OCI-LY7 (cell line): ENCODE data around the gene PLEKHG4B. TPM values are rescaled to one million over a fixed set of nuclear protein-coding genes. Genes with fewer than 3 reads are reported as not detected.

ENCODE experiments used
- BruUV-seq: library from RNA; stranded (reverse); fragments of 400-500 nt; replicated peaks from 2 replicates; lab custom pipeline; 2021; lab: Mats Ljungman, UMichigan
- CTCF ChIA-PET: fragments of 300-600 bp; sonication (Branson Sonifier 250); formaldehyde crosslinking; loops from one replicate; lab custom pipeline; 2022; ENCODE audit warnings: antibody characterized with exemption; ENCODE audit not compliant: unreplicated experiment; lab: Charles Lee
- POLR2A ChIA-PET: fragments of 300-600 bp; sonication (Branson Sonifier 250); formaldehyde crosslinking; loops from one replicate; lab custom pipeline; 2022; ENCODE audit warnings: antibody characterized with exemption; lab: Charles Lee
- DNase-seq: peaks from one replicate; pipeline ENCODE4 v3.0.0-alpha.2; 2015; ENCODE audit warnings: low spot score
- H2AFZ ChIP-seq: fragments of 200-600 bp; sonication (generic), shearing (Covaris generic); 2 replicates; pipeline ENCODE4 v1.6.1; 2014; ENCODE audit warnings: mild to moderate bottlenecking, antibody characterized with exemption, low read length, moderate library complexity
- H3K27ac ChIP-seq: fragments of 200-600 bp; sonication (generic); 2 replicates; pipeline ENCODE4 v1.5.1; 2014; ENCODE audit warnings: mixed run types, low read depth, mild to moderate bottlenecking, moderate library complexity, low read length, inconsistent platforms; ENCODE audit not compliant: poor library complexity, severe bottlenecking
- H3K36me3 ChIP-seq: fragments of 200-600 bp; sonication (generic); 2 replicates; pipeline ENCODE4 v1.6.1; 2014; ENCODE audit warnings: mild to moderate bottlenecking, antibody characterized with exemption, low read length, moderate library complexity, mixed read lengths; ENCODE audit not compliant: insufficient read depth
- H3K4me1 ChIP-seq: fragments of 200-600 bp; sonication (generic); 2 replicates; pipeline ENCODE4 v1.5.1; 2014; ENCODE audit warnings: mild to moderate bottlenecking, low read length; ENCODE audit not compliant: insufficient read depth, poor library complexity, severe bottlenecking
- H3K4me2 ChIP-seq: fragments of 200-600 bp; sonication (generic); 2 replicates; pipeline ENCODE4 v1.6.1; 2014; ENCODE audit warnings: mild to moderate bottlenecking, low read length
- H3K4me3 ChIP-seq: fragments of 200-600 bp; sonication (generic); 2 replicates; pipeline ENCODE4 v1.5.1; 2014; ENCODE audit warnings: mild to moderate bottlenecking, low read depth, low read length; ENCODE audit not compliant: poor library complexity, severe bottlenecking
- H3K79me2 ChIP-seq: fragments of 200-600 bp; sonication (generic); 2 replicates; pipeline ENCODE4 v1.6.1; 2016; ENCODE audit warnings: low read depth, mild to moderate bottlenecking, low read length, moderate library complexity, mixed read lengths; ENCODE audit not compliant: insufficient read depth
- H3K9me2 ChIP-seq: fragments of 200-600 bp; sonication (generic); 2 replicates; pipeline ENCODE4 v1.6.1; 2016; ENCODE audit warnings: mild to moderate bottlenecking, low read length, mixed read lengths; ENCODE audit not compliant: insufficient read depth
- H3K9me3 ChIP-seq: fragments of 200-600 bp; sonication (generic); 2 replicates; pipeline ENCODE4 v1.6.1; 2014; ENCODE audit warnings: mild to moderate bottlenecking, mixed run types, low read length, mixed read lengths
- H4K20me1 ChIP-seq: fragments of 200-600 bp; sonication (generic); 2 replicates; pipeline ENCODE4 v1.6.1; 2014; ENCODE audit warnings: mild to moderate bottlenecking, antibody characterized with exemption, low read length, moderate library complexity, mixed read lengths; ENCODE audit not compliant: insufficient read depth
- EZH2phosphoT487 ChIP-seq: fragments of 200-600 bp; sonication (generic); IDR thresholded peaks from 2 replicates; pipeline ENCODE4 v1.6.1; 2018; ENCODE audit warnings: low read depth, borderline replicate concordance, mild to moderate bottlenecking, mixed run types, antibody characterized with exemption, low read length, moderate library complexity, mixed read lengths
- intact Hi-C: fragments of 100-400 bp; cut with micrococcal nuclease; formaldehyde crosslinking; loops from one replicate; pipeline ENCODE4 v1.10.0; 2022; ENCODE audit not compliant: unreplicated experiment
- total RNA-seq, 2 experiments: library from RNA; depleted of rRNA in 1 of 2; stranded (reverse); fragments of >200 nt in 1 of 2; shearing (Covaris generic) in 1 of 2; gene quantifications; 2 replicates each; pipeline ENCODE4 v1.2.3, GENCODE V29; 2014 to 2022
- TF ChIP-seq, protein P1 (sequence below): fragments of 200-600 bp; sonication (generic); conservative IDR thresholded peaks from 2 replicates; pipeline ENCODE4 v1.5.1; 2014; ENCODE audit warnings: mild to moderate bottlenecking, antibody characterized with exemption, low read length, moderate library complexity, mixed read lengths

The PLEKHG4B gene
- total RNA-seq, 2 experiments from 2014 or later: 0.30 to 0.41 TPM

DNA sequence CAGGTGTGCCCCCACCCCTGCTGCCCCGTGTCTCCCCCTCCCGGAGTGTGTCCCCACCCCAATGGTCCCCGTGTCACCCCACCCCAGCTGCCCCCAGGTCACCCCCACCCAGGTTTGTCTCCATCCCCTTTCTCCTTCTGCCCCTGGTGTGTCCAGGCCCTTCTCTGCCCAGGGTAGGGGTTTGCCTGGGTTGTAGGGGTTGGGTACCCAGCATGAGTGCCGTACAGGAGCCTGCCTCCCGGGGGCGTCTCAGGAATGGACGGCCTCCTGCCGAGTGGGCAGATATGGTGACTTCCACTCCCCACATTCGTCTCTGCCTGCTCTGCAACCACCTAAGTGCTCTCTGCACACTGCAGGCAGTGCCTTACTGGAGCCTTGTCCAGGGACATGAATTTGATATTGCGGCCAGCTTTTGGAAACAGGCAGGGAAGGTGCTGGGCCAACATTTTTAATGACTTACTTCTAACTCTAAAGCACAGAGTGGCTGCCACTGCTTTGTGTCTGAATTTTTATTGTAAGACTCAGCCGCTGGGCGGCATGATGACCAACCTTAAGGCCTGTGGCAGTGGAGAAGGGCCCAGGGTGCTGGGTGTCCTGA is 106.0 kb downstream of the PLEKHG4B start:
- Histone ChIP-seq H3K36me3 (peaks cover 9% of the 10 kb centered on the region), H3K9me3 (no peaks in the 10 kb centered on the region), H3K79me2 (peaks cover 6% of the 10 kb centered on the region; the same call in 1 of the 2 replicates), H4K20me1 (no peaks in the 10 kb centered on the region), H3K4me1 (peaks cover 67% of the 10 kb centered on the region), H3K27ac (no peak overlapping the region), H3K4me2 (no peak overlapping the region), H3K9me2 (no peaks in the 10 kb centered on the region), H2AFZ (no peak overlapping the region), H3K4me3 (no peak overlapping the region)
- intact Hi-C loops: no loop called here
- TF ChIP-seq EZH2phosphoT487: no peak
- TF ChIP-seq, protein P1, sequence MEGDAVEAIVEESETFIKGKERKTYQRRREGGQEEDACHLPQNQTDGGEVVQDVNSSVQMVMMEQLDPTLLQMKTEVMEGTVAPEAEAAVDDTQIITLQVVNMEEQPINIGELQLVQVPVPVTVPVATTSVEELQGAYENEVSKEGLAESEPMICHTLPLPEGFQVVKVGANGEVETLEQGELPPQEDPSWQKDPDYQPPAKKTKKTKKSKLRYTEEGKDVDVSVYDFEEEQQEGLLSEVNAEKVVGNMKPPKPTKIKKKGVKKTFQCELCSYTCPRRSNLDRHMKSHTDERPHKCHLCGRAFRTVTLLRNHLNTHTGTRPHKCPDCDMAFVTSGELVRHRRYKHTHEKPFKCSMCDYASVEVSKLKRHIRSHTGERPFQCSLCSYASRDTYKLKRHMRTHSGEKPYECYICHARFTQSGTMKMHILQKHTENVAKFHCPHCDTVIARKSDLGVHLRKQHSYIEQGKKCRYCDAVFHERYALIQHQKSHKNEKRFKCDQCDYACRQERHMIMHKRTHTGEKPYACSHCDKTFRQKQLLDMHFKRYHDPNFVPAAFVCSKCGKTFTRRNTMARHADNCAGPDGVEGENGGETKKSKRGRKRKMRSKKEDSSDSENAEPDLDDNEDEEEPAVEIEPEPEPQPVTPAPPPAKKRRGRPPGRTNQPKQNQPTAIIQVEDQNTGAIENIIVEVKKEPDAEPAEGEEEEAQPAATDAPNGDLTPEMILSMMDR: no peak
- CTCF ChIA-PET: no interaction called here
- POLR2A ChIA-PET: no interaction called here
- no peak for DNase-seq
- BruUV-seq: no TSS peak

DNA sequence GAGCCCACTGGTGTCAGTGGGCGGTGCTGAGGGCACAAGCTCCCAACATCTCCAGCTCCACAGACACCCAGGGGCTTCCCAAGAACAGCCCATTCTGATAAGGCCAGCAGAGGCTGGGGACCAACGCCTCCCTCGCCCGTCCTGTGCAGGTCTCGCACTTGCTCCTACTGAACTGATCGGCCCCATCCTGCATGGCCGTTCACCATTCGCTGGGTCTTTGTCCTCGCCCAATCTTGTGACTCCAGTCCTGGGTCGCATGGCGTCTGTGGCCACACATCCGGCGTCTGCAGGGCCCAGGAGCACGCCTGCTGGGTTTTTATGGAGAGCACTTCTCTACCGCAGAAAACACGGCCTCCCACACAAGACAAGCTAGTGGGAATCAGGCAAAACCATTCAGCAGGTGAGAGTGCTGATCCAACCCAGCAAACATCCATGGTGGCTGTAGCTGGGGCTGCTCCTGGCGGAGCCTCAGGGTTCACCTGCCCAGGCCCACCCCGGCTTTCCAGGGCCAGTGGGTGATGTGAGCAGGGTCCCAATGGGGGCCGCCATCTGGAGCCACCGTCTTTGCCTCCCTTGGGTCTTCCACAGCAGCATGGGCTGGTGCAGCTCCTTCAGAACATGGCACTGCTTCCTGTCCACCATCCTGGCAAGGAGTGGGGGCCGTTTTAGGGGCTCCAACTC is 106.7 kb downstream of the PLEKHG4B start:
- H3K79me2 ChIP-seq: peaks cover 6% of the 10 kb centered on the region; the same call in 1 of the 2 replicates
- H3K4me3 ChIP-seq: no peak overlapping the region
- no TSS peak for BruUV-seq
- ChIA-PET POLR2A (no interaction called here), CTCF (no interaction called here)
- peaks cover 67% of the 10 kb centered on the region for H3K4me1 ChIP-seq
- TF ChIP-seq, protein P1: no peak
- no peak for TF ChIP-seq EZH2phosphoT487
- no peak overlapping the region for H2AFZ ChIP-seq
- H3K4me2 ChIP-seq: no peak overlapping the region
- no peaks in the 10 kb centered on the region for H3K9me3 ChIP-seq
- H3K27ac ChIP-seq: no peak overlapping the region
- H4K20me1 ChIP-seq: no peaks in the 10 kb centered on the region
- H3K9me2 ChIP-seq: no peaks in the 10 kb centered on the region
- intact Hi-C loops: no loop called here
- no peak for DNase-seq
- H3K36me3 ChIP-seq: peaks cover 15% of the 10 kb centered on the region
